H1 (cell line): Measurements from ENCODE around the gene CCDC73. TPM values are rescaled to one million over a fixed set of nuclear protein-coding genes. Genes with fewer than 3 reads are reported as not detected.

Experiments used
- ASH2L ChIP-seq: fragments of 200-600, 300-600 bp; sonication (generic); IDR thresholded peaks from one replicate; pipeline ENCODE4 v1.7.1; 2017; ENCODE audit warnings: low read length
- ATF2 ChIP-seq: IDR thresholded peaks from 2 replicates; pipeline ENCODE4 v1.6.1; 2012; ENCODE audit warnings: low read length, inconsistent platforms
- ATF3 ChIP-seq: IDR thresholded peaks from 2 replicates; pipeline ENCODE4 v1.6.1; 2011; ENCODE audit warnings: low read depth, mild to moderate bottlenecking, low read length; ENCODE audit not compliant: insufficient read depth
- BRCA1 ChIP-seq: IDR thresholded peaks from 2 replicates; pipeline ENCODE4 v1.6.1; 2012; ENCODE audit warnings: low read depth, low read length, improper control_type of control experiment
- CEBPB ChIP-seq: IDR thresholded peaks from 2 replicates; pipeline ENCODE4 v1.6.1; 2012; ENCODE audit warnings: low read depth, low read length
- CHD1 ChIP-seq: IDR thresholded peaks from 2 replicates; pipeline ENCODE4 v1.6.1; 2012; ENCODE audit warnings: low read depth, low read length, improper control_type of control experiment
- CREB1 ChIP-seq: IDR thresholded peaks from 2 replicates; pipeline ENCODE4 v1.6.1; 2012; ENCODE audit warnings: inconsistent platforms
- E2F6 ChIP-seq: IDR thresholded peaks from 2 replicates; pipeline ENCODE4 v1.6.1; 2012; ENCODE audit warnings: inconsistent platforms
- EGR1 ChIP-seq: IDR thresholded peaks from 2 replicates; pipeline ENCODE4 v1.6.1; 2011; ENCODE audit warnings: low read depth, low read length, borderline replicate concordance
- FOSL1 ChIP-seq: IDR thresholded peaks from 2 replicates; pipeline ENCODE4 v1.6.1; 2011; ENCODE audit warnings: mild to moderate bottlenecking, low read depth, low read length, moderate library complexity; ENCODE audit not compliant: insufficient read depth
- HDAC2 ChIP-seq, 2 experiments: fragments of 300-600 bp in 1 of 2; sonication (generic) in 1 of 2; IDR thresholded peaks; 2 replicates each; pipeline ENCODE4 v1.6.1; 2011 to 2012; ENCODE audit warnings: low read depth in 2 of 2, low read length in 2 of 2, mild to moderate bottlenecking in 2 of 2, moderate library complexity in 2 of 2, borderline replicate concordance in 1 of 2, inconsistent platforms in 1 of 2
- HDAC6 ChIP-seq: IDR thresholded peaks from one replicate; pipeline ENCODE4 v1.7.1; 2012; ENCODE audit warnings: low read depth, mild to moderate bottlenecking, inconsistent platforms, low read length, moderate library complexity
- JUND ChIP-seq: IDR thresholded peaks from 2 replicates; pipeline ENCODE4 v1.6.1; 2011; ENCODE audit warnings: mild to moderate bottlenecking, improper control_type of control experiment, low read length
- MAFK ChIP-seq: IDR thresholded peaks from 2 replicates; pipeline ENCODE4 v1.6.1; 2012; ENCODE audit warnings: low read depth, mild to moderate bottlenecking, improper control_type of control experiment, low read length
- PHF8 ChIP-seq: fragments of 200-600 bp; sonication (generic); conservative IDR thresholded peaks from 2 replicates; pipeline ENCODE4 v1.7.1; 2012; ENCODE audit warnings: low read depth, mild to moderate bottlenecking, inconsistent platforms, low read length, moderate library complexity
- POLR2A ChIP-seq, 2 experiments: IDR thresholded peaks; 1 replicate in 1 of 2; 2 replicates in 1 of 2; pipeline ENCODE4 v1.6.1; 2011; ENCODE audit warnings: low read depth in 2 of 2, low read length in 2 of 2, mild to moderate bottlenecking in 2 of 2; ENCODE audit errors: control extremely low read depth in 1 of 2
- POU5F1 ChIP-seq: IDR thresholded peaks from 2 replicates; pipeline ENCODE4 v1.6.1; 2011; ENCODE audit warnings: low read depth, mild to moderate bottlenecking, low read length, moderate library complexity
- RBBP5 ChIP-seq: IDR thresholded peaks from 2 replicates; pipeline ENCODE4 v1.7.1; 2012; ENCODE audit warnings: low read depth, mild to moderate bottlenecking, inconsistent platforms, low read length, moderate library complexity, borderline replicate concordance
- SIX5 ChIP-seq: IDR thresholded peaks from 2 replicates; pipeline ENCODE4 v1.6.1; 2011; ENCODE audit warnings: mild to moderate bottlenecking, low read depth, low read length
- SP1 ChIP-seq: IDR thresholded peaks from 2 replicates; pipeline ENCODE4 v1.6.1; 2011; ENCODE audit warnings: low read depth, low read length
- SP2 ChIP-seq: IDR thresholded peaks from 2 replicates; pipeline ENCODE4 v1.6.1; 2012; ENCODE audit warnings: mild to moderate bottlenecking, low read length, inconsistent platforms
- TCF12 ChIP-seq: IDR thresholded peaks from 2 replicates; pipeline ENCODE4 v1.6.1; 2011; ENCODE audit warnings: low read depth, mild to moderate bottlenecking, low read length
- ZNF274 ChIP-seq: IDR thresholded peaks from 2 replicates; pipeline ENCODE4 v1.7.0; 2012; ENCODE audit warnings: low read length, borderline replicate concordance; ENCODE audit errors: extremely low read depth
- polyA plus RNA-seq, 7 experiments: library from polyadenylated mRNA; depleted of rRNA in 3 of 7; stranded (reverse) in 5 of 7; unstranded in 2 of 7; fragments of >200 nt in 5 of 7; fragments of 200-250 nt in 2 of 7; gene quantifications; 1 replicate in 5 of 7; 2 replicates in 1 of 7; 4 replicates in 1 of 7; pipeline versions ENCODE4 v1.2.1 to v1.2.3, GENCODE V29; 2011 to 2013; ENCODE audit warnings: missing spikeins in 2 of 7, mixed read lengths in 2 of 7
- total RNA-seq: library from RNA; stranded (reverse); fragmentation: NEBNext Ultra II Directional; extraction: Animal tissue kit (Norgen Biotek cat#: 25700); gene quantifications from 2 replicates; pipeline ENCODE4 v1.2.1, GENCODE V29; 2021

The CCDC73 gene
- total and polyA plus RNA-seq, 2 of the 8 experiments (the other 6 are each of a cell fraction or from before 2014, with no cell fraction given) = not detected

- TF ChIP-seq ATF2 (no peak), MAFK (no peak), PHF8 (peak; percentile 93), BRCA1 (no peak), HDAC6 (no peak), HDAC2 (IDR thresholded peaks at IDR 0.05; ENCODE audit: borderline replicate concordance in 1 of 2, low read depth in 2 of 2, low read length in 2 of 2) (peak in 1 of 2 experiments; percentile 81; a peak in 1 of 4 replicates), FOSL1 (no peak), SP2 (no peak), CEBPB (no peak), POLR2A (IDR thresholded peaks at IDR 0.05; ENCODE audit: control extremely low read depth in 1 of 2, low read depth in 2 of 2, low read length in 2 of 2) (peak; percentile 88 to 95), SIX5 (no peak), SP1 (peak; percentile 67; the same call in 1 of the 2 replicates), E2F6 (peak; percentile 42), TCF12 (no peak), CHD1 (no peak), ZNF274 (no peak), ATF3 (no peak), ASH2L (peak; percentile 93), EGR1 (no peak), JUND (no peak), RBBP5 (peak; percentile 92), CREB1 (peak; percentile 70), POU5F1 (no peak)
These were observed 210.8 kb downstream of the CCDC73 start, which contains the start of gene EIF3M (continued) for GRCh38 chr11:32583459-32584271.
